HTERT RPE-1 (cell line): ENCODE results near the gene TMEM150B.

Source experiments
- in situ Hi-C: fragments of 300-500 bp; cut with MboI; formaldehyde crosslinking; loops from 4 replicates; pipeline ENCODE4 v1.14.3; 2020; ENCODE audit warnings: low sequenced_read_pairs

The TMEM150B gene

DNA sequence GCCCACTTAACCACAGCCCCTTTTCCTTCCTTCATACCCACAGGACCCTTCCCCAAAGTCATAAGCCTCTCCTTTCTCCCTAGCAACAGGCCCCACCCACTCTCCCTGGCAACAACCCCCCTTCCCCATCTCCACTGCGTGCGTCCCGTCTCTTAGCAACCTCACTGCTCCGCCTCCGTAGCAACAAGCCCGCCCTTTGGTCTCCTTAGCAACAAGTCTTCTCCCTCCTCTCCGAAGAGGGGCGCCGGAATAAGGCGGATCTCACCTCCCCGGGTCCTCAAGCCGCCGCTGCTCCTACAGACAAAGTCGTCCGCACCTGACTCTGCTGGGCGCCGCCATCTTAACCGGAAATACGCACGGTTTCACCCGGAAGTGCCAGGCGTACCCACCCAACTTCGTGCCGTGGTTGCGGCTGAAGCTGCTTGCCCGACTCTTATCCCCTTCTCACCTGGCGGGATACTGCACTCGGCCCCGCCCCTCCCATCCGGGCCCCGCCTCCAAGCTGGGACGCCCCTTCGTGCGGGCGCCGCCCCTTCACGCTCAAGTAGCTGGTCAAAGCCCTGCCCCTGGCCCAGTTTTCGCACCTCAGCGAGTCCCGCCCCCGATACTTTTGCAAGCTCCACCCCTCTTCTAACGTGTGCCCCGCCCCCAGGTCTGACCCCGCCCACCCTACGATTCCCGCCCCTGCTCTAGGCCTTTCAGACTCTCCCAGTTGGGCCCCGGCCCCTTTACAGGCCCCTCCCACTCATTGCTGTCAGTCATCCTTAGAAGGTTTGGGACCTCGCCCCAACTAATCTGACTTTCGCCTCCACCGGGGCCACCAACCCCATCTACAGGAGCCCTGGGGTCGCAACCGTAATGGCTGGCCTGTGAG, 45.1 kb downstream of the TMEM150B start, which contains the start of gene HSPBP1:
HSPBP1 (minus strand) TSS at position 341 of the 874 bp plus-strand sequence. CDS start 502 bp downstream, outside the sequence.
- in situ Hi-C loops: no loop called here

DNA sequence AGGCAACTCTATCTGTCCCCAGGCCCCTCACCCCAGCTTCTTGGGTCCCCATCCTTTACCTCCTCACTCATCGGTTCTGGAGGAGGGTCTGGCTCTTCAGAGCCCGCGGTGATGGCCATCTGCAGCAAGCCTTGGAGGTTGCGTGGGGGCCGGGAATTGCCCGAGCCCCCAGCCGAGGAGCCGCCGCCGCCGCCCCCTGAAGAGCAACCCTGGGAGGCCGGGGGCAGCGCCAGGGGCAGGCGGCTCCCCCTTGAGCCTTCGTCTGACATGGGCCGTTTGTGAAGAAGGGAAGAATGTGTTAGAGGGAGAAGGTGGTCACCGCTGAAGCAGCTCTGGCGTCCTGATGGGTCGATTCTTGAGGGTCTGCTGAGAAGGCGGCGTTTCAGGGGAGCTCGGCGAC, 45.8 kb downstream of the TMEM150B start:
- in situ Hi-C loops: no loop called here

DNA sequence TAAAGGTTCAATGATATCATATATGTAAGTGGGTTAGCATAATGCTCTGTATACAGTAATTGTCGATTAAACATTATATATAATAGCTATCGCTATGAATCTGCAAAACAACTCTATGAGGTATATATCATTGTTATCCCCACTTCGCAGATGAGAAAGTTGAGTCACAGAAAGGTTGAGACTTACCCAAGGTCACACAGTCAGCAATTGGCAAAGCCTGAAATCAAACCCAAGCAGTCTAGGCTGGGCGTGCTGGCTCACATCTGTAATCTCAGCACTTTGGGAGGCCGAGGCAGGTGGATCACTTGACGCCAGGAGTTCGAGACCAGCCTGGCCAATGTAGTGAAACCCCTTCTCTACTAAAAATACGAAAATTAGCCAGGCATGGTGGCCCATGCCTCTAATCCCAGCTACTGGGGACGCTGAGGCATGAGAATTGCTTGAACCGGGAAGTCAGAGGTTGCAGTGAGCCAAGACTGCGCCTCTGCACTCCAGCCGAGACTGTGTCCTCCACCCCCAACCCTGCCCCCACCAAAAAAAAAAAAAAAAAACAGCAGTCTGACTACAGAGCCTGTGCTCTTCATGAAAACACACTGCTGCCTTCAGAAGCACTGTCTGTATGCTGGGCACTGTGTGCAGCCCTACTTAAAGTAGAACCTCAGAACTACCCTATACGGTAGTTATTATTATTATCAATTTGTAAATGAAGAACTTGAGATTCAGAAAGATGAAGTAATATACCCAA, 46.6 kb downstream of the TMEM150B start:
- in situ Hi-C loops: no loop called here

DNA sequence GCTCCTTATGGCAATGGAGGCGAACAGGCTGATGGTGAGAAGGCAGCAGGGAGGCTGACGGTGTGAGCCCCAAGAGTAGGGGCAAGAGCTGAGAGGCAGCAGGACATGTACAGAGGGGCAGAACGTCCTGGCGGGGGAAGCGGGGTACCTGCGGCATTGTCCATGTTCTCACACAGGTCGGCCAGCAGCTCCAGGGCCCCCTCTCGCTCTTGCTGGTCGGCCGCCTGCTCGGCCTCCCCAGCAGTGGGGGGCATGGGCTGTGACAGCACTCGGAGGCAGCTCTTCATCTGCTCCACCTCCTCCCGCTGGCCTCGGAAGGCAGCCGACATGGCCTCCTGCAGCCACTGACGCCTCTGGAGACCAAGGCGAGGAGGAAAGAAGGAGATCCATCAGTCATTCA, 47.6 kb downstream of the TMEM150B start:
- in situ Hi-C loops: no loop called here

DNA sequence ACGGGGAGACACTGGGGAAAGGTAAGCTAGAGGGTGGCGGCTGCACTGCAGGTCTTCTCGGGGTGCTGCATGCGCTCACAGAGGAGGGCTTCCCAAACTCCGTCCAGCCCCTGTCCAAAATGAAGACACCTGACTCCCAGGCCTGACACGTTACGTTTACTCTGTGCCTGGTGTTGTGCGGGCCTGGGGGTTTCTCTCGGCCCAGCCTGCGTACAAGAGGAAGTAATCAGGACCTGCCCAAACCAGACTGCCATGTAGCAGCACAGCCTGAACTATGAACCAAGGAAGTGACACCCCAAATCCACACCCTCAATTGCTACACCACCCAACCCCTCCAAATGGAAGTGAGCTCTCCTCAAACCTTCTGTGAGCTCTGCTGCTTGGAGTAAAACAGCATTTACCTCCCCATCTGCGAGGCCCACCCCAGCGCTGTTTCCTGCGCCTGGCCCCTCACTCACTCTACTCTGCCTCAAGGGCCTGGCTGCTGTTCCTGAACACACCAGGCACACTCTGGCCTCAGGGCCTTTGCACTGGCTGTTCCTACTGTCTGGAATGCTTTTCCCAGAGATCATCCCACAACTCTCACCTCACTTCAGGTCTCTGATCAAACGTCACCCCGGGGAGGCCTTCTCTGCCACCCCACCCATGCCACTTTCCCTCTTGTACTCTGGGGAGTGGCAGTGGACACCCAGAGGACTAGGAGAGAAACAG, 48.3 kb downstream of the TMEM150B start:
- in situ Hi-C loops: no loop called here

DNA sequence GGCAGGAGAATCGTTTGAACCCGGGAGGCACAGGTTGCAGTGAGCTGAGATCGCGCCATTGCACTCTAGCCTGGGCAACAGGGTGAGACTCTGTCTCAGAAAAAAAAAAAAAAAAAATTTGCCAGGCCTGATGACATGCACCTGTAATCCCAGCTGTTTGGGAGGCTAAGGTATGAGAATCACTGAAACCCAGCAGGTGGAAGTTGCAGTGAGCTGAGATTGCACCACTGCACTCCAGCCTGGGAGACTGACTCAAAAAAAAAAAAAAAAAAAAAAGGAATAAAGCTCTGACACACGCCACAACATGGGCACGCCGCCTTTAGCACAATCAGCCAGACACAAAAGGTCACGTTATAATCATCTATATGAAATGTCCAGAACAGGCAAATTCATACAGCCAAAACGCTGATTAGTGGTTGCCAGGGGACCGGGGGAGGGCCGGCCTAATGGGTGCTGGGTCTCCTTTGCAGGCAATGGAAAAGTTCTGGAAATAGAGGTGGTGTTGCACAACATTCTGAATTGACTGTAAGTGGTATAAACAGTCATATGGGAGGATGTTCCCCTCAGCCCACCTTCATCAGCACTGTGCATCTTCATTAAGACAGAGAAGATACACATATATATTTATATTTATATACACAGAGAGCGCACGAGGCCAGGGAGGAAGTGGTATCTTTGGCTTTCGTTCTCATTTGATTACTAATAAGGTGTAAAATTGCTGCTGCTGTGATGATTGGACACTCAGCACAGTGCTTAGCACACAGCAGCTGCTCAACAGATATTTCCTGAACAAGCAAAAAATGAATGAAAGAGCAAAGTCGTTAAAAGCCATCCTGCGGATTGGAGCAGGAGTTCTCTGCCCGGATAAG, 49.1 kb downstream of the TMEM150B start:
- in situ Hi-C loops: no loop called here

DNA sequence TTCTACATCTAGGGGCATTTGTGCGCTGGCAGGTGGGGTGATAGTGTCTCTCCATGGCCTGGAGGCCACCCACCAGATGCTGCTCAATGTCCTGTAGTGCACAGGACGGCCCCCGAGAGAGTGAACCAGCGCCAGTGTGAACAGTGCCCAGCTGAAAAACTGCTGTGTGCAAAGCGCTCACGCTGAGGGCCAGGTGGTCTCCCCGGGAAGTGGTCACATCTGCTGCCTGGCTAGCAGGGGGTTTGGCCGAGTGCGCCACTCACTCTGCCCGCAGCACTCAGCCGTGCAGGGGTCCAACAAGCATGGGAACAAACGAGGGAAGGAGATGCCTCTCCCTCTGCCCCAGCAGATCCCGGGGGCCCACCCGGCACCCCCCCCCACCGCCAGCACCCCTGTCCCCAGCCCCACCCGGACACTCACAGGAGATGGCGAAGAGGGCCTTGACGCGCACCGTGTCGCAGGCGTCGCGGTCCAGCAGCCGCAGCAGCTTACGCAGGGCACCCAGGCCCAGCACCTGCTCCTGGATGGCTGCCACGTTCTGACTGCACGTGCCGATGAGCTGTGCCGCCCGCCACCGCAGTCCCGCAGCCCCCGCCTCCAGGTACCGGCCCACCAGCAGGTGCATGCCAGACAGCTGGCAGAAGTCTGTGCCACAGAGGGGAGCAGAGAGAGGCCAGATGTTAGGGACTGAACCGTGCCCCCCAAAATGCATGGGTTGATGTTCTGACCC, 51.0 kb downstream of the TMEM150B start:
- in situ Hi-C loops: no loop called here

DNA sequence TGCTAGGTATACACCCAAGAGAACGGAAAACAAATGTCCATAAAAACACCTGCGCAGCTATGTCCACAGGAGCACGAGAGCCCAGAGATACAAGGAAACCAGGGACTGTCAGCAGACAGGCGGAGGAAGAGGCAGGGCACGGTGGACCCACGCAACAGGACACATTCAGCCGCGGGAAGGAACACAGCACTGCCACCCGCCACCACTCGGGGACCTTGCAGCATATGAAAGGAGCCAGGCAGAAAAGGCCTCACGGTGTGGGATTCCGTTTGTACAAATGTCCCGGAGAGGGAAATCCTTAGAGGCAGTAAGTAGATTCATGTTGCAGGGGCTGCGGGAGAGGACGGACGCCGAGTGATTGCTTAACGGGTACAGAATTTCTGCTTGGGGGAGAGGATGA, 53.0 kb downstream of the TMEM150B start:
- in situ Hi-C loops: no loop called here

DNA sequence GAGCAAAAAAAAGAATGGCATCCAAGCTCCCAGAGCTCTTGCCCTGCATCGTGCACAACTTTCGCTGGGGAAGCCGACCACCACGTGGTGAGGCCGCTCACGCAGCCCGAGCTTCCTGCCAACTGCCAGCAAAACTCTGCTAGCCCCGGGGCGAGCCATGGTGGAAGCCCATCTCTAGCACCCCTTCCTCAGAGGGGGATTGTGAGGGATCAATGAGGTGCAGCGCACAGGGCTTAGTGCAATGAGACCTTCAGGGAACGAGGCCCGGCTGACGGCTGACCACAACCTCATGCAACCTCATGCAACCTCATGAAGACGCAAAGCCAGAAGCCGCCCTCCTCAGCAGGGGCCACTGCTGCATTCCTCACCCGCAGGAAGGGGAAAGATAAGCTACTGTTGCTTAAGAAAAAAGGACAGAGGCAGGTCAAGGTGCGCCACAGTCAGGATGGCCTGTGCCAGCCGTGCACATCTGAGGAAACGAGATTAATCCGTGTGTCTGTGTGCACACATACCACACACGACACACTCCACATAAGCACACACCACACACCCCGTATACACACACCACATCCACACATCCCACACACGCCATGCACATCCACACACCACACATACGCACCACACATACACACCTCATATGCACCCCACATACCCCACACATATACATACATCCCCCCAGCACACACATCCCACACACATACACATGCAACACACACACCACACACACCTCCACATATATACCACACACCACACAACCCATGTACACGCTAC, 54.8 kb downstream of the TMEM150B start:
- in situ Hi-C loops: no loop called here

DNA sequence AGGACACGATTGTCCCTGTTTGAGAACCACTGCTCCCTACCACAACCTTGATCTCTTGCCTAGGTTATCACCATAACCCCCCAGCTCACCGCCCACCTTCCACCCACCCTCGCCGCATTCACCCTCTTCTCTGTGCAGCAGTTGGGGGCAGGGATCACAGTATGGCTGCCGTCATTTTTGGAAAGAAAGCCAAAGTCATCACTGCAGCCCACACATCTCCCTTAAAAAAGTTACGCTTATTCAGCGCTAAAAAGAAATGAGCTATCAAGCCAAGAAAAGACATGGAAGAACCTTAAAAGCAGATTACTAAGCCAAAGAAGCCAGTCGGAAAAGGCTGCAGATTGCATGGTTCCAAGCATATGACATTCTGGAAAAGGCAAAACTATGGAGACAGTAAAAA, 55.8 kb downstream of the TMEM150B start:
- in situ Hi-C loops: no loop called here

DNA sequence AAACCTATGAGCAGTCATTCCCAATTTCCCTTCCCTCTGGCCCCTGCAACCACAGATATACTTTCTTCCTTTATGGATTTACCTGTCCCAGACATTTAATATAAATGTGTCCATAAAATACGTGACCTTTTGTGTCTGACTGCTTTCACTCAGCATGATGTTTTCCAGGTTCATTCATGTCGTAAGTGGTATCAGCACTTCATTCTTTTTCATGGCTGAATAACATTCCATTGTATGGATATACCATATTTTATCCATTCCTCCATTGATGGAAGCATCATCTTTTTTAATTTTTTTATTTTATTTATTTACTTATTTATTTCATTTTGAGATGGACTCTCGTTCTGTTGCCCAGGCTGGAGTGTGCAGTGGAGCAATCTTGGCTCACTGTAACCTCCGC, 58.3 kb downstream of the TMEM150B start:
- in situ Hi-C loops: no loop called here

DNA sequence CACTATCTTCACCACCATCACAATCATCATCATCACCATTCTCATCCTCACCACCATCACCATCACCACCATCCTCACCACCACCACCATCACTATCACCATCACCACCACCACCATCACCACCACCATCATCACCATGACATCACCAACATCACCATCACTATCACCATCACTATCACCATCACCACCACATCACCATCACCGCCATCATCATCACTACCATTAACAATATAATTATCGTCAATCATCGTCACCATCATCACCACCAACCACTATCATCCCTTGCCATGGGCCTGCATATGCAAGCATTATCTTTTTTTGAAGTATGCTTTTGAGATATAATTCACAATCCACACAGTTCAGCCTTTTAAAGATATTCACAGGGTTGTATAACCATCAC, 58.7 kb downstream of the TMEM150B start:
- in situ Hi-C loops: no loop called here

DNA sequence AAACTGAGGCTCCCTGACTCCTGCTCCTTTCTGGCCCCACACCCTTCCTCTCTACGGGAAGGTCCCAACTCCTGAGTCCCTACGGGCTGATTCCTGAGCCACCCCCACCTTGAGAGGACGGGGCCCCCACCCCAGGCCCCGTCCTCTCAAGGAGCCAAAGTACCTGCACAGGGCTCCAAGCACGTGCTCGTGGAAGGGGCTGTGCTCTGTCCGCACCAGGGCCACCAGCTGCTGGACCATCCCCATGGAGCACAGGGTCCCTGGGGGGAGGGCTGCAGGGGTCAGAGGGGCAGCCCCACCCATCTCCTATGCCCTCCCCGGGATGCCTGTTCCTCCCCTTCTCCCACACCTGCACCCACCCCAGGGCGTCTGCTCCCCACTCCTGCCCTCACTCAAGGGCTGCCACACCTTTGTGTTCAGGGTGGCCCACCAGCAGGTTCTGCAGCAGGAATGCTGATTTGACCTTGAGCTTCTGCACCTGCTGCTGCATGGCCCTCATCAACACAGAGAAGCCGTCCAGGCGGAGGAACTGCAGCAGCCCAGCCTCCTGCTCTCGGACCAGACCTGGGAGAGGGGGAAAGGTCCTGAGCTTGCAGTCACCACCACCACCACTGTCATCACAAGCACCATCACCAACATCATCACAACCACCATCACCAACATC, 59.3 kb downstream of the TMEM150B start:
- in situ Hi-C loops: no loop called here

DNA sequence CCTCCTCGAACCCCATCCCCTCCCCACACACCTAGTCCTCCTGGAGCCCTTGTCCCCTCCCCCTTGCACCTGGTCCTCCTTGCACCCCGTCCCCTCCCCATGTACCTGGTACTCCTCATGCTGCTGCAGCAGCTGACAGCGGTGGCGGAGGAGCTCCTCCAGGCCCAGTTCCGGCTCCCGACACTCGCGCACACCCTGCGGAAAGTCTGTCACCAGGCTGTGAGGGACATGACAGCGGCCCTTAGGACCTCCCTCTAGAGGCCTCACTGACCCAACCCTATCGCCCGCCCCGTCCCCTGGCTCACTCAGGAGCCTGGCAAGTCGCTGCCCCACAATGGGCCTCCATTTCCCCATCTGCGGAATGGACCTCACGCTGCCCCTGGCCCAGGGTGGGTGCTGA, 60.0 kb downstream of the TMEM150B start:
- in situ Hi-C loops: no loop called here

DNA sequence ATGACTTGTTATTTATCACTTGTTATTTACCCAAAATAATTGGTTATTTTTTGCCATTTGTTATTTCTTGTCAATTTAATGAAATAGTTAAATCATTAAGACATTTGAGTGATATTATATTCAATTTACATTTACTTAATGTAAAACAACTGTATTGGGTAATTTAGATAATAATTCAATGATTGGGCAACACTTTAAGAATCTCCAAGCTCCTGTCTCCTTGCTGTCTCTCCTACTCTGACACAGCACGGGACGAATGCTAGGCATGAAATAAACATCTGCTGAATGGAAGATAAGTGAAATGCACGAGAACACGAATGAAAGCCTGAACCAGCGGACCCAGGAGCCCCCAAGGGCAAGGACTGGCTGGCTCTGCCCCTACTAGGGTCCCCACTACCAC, 60.6 kb downstream of the TMEM150B start:
- in situ Hi-C loops: no loop called here
